Measurements from ENCODE around the gene ADAMTS14.

Gene ADAMTS14

DNA sequence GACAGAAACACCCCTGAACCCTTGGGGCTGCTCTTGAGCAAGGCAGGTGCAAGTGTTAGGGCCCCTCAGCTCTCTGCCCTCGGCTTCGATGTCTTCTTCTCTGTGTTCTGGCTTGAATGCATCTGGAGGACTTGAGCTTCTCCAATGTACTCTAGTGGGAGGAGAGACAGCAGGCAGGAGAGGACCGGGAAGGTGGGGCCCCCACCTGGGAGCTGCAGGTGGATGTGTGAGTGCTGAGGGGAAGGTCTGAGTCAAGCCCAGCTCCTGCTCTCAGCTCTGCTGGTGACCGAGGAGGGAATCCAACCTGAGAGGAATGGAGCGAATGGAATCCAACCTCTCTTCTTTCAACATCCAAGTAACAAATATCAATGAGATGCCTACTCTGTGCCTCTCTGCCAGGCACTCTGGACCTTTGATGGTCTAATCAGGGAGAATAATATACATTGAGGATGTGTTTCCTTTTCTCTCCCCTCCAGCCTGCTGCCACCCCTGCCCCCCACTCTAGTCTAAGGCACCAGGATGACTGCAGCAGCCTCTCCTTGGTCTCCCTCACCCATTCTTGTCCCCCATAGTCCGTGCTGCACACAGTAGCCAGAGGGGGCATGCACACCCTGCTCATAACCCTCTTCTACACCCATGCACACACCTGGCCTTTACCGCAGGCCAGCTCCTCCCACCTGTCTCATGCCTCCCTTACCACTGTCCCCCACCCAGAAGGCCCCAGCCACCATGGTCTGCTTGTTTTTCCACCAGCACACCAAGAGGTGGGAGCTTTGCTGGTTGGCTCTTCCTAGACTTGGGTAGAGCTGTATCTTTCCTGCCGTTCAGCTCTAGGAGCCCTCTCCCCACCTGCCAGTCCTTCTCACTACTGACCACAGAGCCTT, 99.2 kb downstream of the ADAMTS14 start:
- TF ChIP-seq, protein P1, sequence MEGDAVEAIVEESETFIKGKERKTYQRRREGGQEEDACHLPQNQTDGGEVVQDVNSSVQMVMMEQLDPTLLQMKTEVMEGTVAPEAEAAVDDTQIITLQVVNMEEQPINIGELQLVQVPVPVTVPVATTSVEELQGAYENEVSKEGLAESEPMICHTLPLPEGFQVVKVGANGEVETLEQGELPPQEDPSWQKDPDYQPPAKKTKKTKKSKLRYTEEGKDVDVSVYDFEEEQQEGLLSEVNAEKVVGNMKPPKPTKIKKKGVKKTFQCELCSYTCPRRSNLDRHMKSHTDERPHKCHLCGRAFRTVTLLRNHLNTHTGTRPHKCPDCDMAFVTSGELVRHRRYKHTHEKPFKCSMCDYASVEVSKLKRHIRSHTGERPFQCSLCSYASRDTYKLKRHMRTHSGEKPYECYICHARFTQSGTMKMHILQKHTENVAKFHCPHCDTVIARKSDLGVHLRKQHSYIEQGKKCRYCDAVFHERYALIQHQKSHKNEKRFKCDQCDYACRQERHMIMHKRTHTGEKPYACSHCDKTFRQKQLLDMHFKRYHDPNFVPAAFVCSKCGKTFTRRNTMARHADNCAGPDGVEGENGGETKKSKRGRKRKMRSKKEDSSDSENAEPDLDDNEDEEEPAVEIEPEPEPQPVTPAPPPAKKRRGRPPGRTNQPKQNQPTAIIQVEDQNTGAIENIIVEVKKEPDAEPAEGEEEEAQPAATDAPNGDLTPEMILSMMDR (IDR thresholded peaks at IDR 0.05; ENCODE audit: insufficient read depth, missing control alignments) = no peak
- FAIRE-seq = no peak

DNA sequence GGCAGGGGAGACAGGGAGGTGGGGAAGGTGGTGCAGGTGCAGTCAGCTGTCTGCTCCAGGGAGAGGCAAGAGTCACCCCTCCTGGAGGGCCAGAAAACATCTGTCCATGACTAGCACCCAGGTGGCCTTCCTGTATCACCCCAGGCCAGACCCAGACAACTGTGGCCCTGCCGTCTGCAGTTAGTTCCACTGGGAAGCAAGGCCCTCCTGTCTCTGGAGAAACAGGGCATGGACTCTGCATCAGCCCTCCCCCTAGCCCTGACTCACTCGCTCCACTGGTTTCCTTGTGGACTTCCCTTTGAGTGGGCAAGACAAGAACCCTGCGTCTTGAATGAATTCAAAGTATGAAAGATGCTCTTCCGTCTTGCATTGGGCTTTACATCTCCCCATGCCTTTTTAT, 100.3 kb downstream of the ADAMTS14 start:
- FAIRE-seq = no peak
- TF ChIP-seq, protein P1 (IDR thresholded peaks at IDR 0.05; ENCODE audit: insufficient read depth, missing control alignments) = no peak
- no peak for DNase-seq (ENCODE audit: insufficient read length, low spot score)

More for the DNA sequence above, 99.2 kb downstream of the ADAMTS14 start:
- no peak for DNase-seq (ENCODE audit: insufficient read length, low spot score)

GRCh38 chr10:70773461-70773860, 101.2 kb downstream of the ADAMTS14 start:
- DNase-seq (ENCODE audit: insufficient read length, low spot score) = no peak

DNA sequence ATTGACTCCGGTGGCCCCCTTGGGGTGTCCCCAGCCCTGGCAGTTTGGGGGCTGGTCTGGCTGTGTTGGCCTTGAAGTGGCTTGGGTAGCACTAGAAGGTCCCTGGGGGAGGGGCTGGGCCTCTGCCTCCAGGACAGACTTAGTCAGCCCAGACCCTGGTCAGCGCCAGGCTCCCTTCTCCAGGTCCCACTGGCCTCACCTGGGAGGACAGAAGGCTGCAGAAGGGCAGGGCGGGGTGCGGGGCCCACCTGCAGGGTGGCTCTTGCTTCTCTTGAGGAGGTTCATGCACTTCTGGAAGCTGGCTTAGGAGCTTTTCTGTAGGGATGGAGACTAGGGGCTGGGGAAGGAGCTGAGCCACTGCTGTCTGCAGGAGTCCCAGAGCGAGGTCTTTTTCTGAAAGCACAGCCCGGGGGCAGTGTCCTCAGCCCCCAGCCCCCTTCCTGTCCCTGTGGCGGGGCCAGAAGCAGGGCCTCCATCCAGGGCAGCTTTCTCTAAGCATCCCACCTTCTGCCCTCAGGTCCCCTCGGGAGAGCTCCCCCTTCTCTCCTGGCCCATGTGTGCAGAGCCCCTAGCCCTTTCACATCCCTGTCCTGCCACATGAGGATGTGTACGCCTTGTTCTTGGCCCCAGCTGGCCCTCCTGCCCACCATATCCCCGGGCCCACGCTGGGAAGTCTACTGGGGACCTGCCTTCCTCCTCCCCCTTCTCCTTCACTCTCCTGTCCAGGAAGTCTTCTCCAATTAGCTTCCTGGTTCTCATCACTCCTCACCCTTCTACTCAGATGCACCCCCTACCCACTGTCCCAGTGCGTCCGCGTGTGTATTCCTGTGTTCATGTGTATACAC, 101.9 kb downstream of the ADAMTS14 start:
- no peak for DNase-seq (ENCODE audit: insufficient read length, low spot score)
- FAIRE-seq = no peak
- TF ChIP-seq, protein P1 (IDR thresholded peaks at IDR 0.05; ENCODE audit: insufficient read depth, missing control alignments) = no peak

More at GRCh38 chr10:70773461-70773860, 101.2 kb downstream of the ADAMTS14 start:
- no peak for FAIRE-seq
- TF ChIP-seq, protein P1 (IDR thresholded peaks at IDR 0.05; ENCODE audit: insufficient read depth, missing control alignments) = no peak

DNA sequence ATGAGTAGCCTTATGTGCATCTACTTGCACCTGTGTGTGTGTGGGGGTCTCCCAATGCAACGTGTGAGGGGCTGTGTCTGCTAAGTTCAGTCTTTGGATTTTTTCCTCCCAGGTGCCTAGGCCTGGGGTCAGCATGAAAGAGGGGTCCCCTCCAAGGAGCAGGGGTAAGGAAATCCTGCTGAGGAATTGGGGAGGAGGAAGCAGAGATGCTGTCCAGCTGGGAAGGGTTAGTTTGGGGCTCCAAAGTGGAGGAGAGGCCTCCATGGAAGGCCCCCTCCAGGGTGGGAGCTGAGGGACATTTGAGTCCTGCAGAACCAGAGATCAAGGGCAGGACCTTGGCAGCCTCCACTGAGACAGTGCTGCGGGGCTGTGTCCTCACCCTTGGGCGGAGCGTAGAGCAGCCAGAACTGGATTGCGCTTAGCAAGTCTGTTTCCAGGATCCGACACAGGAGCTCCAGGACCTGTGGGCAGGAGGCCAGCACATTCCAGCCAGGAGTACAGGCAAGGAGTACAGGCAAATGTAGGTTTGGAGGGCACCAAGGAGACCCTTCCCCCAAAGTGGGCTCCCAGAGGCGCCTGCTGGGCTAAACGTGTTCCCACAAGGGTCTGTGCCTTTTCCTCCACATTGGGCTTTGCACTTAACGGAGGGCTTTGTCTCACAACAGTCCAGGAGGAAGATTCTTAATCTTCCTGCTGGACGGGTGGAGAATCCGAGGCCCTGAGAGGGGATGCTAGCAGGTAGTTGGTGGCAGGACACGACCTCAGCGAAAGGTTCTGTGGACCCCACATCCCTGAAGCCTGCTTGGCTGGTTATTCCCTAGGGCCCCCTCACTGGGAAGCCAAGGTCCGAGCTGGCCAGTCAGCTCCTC, 102.7 kb downstream of the ADAMTS14 start:
- DNase-seq (ENCODE audit: insufficient read length, low spot score) (no peak), FAIRE-seq (no peak)
- TF ChIP-seq, protein P1 (IDR thresholded peaks at IDR 0.05; ENCODE audit: insufficient read depth, missing control alignments) = no peak

GRCh38 chr10:70775679-70776454, 103.6 kb downstream of the ADAMTS14 start:
- no peak for DNase-seq (ENCODE audit: insufficient read length, low spot score)
- TF ChIP-seq, protein P1 (IDR thresholded peaks at IDR 0.05; ENCODE audit: insufficient read depth, missing control alignments) = no peak
- no peak for FAIRE-seq
